ENCODE measurements around the gene OBSCN. TPM values are rescaled to one million over a fixed set of nuclear protein-coding genes. Genes with fewer than 3 reads are reported as not detected.
A peak's percentile ranks its signal among the peaks of the same experiment; 100 is the strongest.

The OBSCN gene
- polyA plus RNA-seq, 1 donor from 2014 or later, result 2.3 TPM

DNA sequence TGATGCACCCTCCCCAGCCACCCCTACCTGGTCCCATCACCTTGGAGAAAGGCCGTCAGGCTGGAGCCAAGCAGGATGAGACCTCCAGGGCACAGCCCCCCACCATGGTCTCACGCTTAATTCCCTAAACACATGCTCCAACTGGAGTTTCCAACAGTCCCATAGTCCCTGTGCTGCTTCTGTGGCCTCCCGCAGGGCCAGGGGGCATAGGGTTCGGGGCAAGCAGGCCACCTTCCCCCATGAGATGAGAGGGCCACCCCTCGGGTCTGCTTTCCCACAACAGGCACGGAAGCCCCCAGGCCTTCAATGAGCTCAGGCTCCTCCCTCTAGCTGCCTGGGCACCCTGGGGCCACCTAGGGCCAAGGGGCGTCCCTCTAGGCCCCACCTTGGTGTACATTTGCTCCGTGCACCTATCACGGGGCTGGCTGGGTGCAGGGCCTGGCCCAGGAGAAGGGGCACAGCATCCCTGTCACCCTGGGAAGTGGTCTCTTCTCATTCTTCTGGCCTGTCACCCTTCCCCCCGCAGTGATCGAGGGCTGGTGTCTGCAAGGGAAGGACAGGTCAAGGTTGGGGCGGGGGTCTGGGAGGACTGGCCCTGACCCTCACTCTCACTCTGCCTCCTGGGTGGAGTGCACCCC, 156.3 kb downstream of the OBSCN start:
- no peaks in the 10 kb centered on the region for H3K9me3 Mint-ChIP-seq
- H3K27ac Mint-ChIP-seq, result no peak overlapping the region
- H3K4me3 Mint-ChIP-seq, result no peak overlapping the region
- H3K36me3 Mint-ChIP-seq, result no peaks in the 10 kb centered on the region
- H3K4me1 Mint-ChIP-seq, result peaks cover 0 to 2% (median 0%) of the 10 kb centered on the region in 3 donors
- H3K27me3 Mint-ChIP-seq, result no peaks in the 10 kb centered on the region

DNA sequence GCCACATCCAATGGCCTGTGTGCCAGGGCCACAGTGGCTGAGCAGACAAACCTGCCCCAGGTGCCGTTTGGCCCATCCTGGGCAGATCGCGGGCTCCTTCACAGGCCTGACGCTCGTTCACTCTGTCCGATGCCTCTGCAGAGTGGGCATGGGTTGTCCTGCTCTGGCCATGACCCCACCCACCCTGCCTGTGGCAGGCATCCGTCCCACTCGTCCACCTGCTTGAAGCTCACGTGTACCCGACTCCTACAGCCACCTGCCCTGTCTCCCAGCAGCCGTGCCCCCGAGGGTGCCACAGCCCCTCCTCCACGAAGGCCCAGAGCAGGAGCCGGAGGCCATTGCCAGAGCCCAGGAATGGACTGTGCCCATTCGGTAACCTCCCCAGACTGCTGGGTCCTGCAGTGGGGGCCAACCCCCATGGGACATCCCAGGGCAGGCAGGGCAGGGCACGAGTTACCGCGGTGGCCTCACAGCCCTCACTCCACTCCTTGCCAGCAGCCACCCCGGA, 156.9 kb downstream of the OBSCN start:
- Mint-ChIP-seq H3K36me3 (no peaks in the 10 kb centered on the region), H3K27me3 (no peaks in the 10 kb centered on the region), H3K4me3 (peak overlapping the region in 1 of 4 donors; percentile 17), H3K4me1 (peaks cover 0 to 2% (median 0%) of the 10 kb centered on the region in 3 donors), H3K27ac (no peak overlapping the region), H3K9me3 (no peaks in the 10 kb centered on the region)

DNA sequence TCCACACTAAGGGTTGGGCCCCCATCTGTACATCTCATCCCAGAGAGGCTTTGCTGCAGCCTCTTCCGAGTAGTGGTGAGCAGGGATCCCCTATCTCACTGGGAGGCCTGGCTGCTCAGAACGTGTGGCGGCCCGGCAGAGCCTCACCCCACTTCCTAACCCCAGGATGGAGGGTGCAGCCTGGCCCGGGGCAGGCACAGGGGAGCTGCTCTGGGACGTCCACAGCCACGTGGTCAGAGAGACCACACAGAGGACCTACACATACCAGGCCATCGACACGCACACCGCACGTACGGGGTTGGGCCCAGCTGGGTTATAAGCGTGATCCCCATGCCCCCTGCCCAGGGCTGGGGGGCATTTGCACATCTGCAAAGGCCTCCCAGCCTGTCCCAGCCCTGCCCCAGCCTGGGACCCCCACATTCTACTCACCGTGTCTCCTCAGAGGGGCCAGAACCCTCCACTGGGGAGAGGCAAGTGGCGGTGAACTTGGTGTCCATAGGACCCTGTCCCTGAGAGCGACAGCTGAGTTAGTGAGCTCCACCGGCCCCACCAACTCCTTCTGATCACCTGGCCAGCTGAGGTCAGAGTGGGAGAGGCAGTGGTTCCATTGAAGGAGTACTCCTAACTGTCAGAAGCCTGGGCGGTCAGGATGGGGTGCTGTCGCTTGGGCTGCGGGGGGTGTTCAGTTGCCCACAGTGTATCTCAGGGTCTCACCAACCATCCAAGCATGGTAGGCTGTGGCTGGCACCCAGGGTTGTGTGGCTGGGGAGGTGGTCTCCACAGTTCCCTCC, 157.6 kb downstream of the OBSCN start:
- H3K27ac Mint-ChIP-seq, result no peak overlapping the region
- no peaks in the 10 kb centered on the region for H3K27me3 Mint-ChIP-seq
- H3K4me1 Mint-ChIP-seq, result peaks cover 0 to 2% (median 0%) of the 10 kb centered on the region in 3 donors
- H3K9me3 Mint-ChIP-seq, result no peaks in the 10 kb centered on the region
- no peaks in the 10 kb centered on the region for H3K36me3 Mint-ChIP-seq
- no peak overlapping the region for H3K4me3 Mint-ChIP-seq

DNA sequence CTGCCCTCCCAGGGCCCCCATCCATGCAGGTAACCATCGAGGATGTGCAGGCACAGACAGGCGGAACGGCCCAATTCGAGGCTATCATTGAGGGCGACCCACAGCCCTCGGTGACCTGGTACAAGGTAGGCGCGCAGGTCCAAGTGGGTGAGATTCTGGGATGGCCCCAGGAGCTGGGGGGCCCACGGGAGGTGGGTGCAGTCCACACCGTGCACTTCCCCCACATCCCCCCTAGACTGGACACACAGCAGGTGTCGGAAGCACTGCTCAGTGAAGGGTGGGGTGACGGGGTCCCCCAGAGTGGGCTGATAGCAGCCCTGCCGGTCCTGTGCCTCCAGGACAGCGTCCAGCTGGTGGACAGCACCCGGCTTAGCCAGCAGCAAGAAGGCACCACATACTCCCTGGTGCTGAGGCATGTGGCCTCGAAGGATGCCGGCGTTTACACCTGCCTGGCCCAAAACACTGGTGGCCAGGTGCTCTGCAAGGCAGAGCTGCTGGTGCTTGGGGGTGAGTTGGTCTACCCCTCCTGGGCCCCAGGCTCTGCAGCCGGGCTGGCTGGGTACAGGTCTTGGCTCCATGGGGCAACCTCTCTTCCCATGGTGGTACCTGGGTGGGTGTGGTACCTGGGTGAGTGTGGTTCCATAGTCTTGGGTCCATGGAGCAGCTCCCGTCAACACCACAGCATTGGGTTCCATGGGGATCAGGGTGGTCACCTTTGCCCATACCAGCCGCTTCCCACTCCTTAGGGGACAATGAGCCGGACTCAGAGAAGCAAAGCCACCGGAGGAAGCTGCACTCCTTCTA, 158.4 kb downstream of the OBSCN start:
- Mint-ChIP-seq H3K27ac (no peak overlapping the region), H3K27me3 (no peaks in the 10 kb centered on the region), H3K4me3 (no peak overlapping the region), H3K4me1 (peaks cover 0 to 2% (median 0%) of the 10 kb centered on the region in 3 donors), H3K9me3 (no peaks in the 10 kb centered on the region), H3K36me3 (no peaks in the 10 kb centered on the region)

DNA sequence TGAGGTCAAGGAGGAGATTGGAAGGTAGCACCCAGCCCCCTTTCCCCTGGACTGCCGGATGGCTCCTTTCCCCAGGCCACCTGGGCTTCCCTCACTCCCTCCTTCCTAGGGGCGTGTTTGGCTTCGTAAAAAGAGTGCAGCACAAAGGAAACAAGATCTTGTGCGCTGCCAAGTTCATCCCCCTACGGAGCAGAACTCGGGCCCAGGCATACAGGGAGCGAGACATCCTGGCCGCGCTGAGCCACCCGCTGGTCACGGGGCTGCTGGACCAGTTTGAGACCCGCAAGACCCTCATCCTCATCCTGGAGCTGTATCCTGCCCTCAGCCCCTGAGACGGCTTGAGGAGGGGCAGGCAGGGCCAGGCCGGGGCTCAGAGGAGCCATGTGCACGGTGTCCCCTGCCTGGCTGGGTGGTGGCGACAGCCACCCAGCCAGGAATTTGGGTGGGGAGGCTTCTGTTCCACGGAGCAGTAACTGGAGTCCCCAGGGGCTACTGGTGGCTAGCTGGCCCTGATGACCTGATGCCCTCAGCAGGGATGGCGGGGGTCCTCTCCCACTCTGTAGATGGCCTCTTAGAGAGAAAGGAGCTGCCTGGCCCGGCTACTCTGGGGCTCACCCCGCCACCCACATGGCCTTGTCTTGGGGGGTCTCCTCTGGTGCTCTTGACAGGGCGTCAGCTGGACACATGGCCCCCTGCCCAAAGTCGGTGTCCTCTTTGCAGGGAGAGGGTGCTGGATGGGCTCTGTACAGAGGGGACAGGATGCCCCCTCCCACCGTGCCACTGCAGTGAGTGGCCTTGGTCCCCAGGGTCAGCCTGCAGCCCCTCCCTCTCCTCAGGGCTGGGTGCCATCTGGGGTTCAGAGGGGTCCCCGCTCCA, 159.3 kb downstream of the OBSCN start:
- Mint-ChIP-seq H3K9me3 (no peaks in the 10 kb centered on the region), H3K27me3 (no peaks in the 10 kb centered on the region), H3K4me1 (peaks cover 0 to 2% (median 0%) of the 10 kb centered on the region in 3 donors), H3K36me3 (no peaks in the 10 kb centered on the region), H3K27ac (no peak overlapping the region), H3K4me3 (no peak overlapping the region)

DNA sequence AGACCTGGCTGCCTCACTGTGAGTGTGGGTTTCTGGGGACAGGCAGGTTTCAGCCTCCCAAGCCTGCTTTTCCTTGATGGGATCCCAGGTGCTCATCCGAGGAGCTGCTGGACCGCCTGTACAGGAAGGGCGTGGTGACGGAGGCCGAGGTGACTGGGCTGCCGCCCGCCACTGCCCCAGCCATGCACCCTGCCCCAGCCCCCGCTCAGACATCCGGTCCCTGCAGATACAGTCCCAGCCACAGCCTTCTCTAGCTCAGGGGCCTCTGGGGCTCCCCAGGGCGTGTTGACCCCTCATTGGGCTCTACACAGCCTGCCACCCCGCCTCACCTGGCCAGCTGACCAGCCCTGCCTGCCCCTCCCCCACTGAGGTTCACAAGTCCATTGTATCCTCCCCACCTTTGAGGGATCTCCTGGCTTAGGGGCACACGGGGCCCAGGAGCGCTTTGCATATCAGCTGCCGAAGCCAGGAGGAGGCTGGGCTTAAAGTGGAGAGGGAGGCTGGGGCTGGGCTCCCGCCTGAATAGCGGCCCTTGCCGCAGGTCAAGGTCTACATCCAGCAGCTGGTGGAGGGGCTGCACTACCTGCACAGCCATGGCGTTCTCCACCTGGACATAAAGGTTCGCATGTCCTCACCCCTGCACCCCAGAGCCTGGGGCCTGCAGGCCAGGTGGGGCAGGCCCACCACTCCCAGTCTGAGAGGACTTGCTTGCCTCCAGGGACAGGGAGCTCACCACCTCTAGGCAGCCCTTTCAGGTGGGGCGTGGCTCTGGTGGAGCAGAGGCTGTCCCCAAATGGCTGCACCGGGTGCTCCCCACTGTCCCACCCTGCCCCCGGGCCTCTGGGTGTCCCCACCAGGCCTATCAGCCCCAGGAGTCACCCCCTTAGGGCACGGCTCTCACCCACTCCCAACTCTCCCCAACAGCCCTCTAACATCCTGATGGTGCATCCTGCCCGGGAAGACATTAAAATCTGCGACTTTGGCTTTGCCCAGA, 160.3 kb downstream of the OBSCN start:
- Mint-ChIP-seq H3K27me3 (no peaks in the 10 kb centered on the region), H3K9me3 (no peaks in the 10 kb centered on the region), H3K4me3 (no peak overlapping the region), H3K27ac (no peak overlapping the region), H3K36me3 (no peaks in the 10 kb centered on the region), H3K4me1 (peaks cover 0 to 2% (median 0%) of the 10 kb centered on the region in 3 donors)

DNA sequence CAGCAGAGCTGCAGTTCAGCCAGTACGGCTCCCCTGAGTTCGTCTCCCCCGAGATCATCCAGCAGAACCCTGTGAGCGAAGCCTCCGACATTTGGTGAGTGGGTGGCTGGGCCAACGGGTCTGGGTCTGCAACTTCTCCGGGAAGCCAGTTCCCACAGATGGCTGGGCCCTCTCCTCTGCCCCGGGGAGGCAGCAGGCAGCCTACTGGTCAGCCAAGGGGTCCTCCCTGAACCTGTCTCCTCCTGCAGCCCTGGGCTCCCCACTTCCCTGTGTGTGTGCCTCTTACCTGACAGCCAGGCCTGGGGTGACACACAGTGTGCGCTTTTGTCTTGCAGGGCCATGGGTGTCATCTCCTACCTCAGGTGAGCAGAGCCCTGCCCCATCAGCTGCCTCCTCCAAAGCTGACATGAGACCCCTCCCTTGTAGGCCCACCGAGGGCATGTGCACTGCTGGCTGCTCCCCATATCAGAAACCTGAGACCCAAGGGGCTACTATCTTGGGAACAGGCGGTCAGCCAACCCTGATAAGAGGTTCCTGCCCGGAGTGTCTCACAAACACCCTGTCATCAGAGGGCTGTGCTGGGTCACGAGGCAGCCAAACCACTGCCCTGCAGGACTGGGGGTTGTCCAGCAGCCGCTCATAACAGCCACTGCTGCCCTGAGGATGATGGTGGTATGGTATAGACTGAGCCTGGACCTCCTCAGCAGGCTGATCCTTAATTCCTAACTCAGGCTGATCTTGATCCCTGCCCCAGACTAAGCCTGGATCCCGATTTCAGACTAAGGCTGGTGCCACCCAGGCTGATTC, 161.2 kb downstream of the OBSCN start:
- Mint-ChIP-seq H3K4me3 (no peak overlapping the region), H3K9me3 (no peaks in the 10 kb centered on the region), H3K27me3 (no peaks in the 10 kb centered on the region), H3K27ac (no peak overlapping the region), H3K4me1 (peaks cover 0 to 2% (median 0%) of the 10 kb centered on the region in 3 donors), H3K36me3 (no peaks in the 10 kb centered on the region)

DNA sequence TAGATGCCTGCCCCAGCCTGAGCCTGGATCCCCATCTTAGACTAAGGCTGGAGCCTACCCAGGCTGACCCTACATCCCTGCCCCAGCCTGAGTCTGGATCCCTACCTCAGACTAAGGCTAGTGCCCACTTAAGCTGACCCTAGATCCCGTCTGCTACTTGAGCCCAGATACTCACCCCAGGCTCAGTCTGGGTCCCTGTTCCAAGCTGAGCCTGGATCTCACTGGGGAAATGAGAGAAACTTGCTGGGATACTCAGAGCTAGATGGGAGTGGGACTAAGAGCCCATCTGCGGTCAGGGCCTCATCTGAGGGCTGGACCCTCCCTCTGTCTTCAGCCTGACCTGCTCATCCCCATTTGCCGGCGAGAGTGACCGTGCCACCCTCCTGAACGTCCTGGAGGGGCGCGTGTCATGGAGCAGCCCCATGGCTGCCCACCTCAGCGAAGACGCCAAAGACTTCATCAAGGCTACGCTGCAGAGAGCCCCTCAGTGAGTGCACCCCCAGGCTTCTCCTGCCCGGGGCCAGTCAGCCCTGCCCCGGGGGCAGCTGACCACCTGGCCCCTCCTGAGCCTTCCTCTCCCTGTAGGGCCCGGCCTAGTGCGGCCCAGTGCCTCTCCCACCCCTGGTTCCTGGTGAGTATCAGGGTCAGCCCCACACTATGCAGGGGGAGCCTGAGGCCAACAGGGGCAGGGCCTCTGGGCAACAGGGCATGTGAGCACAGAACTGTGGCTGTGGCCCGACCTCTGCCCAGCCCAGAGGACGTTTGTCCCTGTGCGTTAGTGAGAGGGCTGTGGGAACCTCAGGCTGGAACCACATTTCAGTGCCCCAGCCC, 162.0 kb downstream of the OBSCN start:
- no peaks in the 10 kb centered on the region for H3K36me3 Mint-ChIP-seq
- H3K9me3 Mint-ChIP-seq, result no peaks in the 10 kb centered on the region
- H3K27ac Mint-ChIP-seq, result no peak overlapping the region
- H3K4me3 Mint-ChIP-seq, result peak overlapping the region in 1 of 4 donors; percentile 37
- H3K27me3 Mint-ChIP-seq, result no peaks in the 10 kb centered on the region
- H3K4me1 Mint-ChIP-seq, result peaks cover 0 to 2% (median 0%) of the 10 kb centered on the region in 3 donors

DNA sequence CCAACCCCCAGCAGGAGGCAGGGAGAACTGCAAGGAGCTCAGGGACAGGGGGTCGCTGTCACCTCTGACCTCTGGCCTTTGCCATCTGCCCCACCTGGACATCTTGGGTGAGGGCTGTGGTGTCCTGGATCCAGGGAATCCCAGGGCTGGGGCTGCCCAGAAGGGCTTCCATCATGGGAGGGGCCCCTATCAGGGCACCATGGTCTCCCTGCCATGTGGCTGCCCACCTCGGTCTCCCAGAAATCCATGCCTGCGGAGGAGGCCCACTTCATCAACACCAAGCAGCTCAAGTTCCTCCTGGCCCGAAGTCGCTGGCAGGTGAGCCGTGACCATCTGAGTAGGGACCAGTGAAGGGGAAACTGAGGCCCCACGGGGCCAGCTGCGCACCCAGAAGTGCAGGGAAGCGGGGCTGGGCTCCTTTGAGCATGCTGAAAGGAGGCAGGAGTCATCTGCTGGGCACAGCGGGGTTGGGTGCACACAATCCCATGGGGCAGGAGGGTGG, 162.6 kb downstream of the OBSCN start:
- Mint-ChIP-seq H3K27me3 (no peaks in the 10 kb centered on the region), H3K36me3 (no peaks in the 10 kb centered on the region), H3K27ac (no peak overlapping the region), H3K4me3 (no peak overlapping the region), H3K4me1 (peaks cover 0 to 2% (median 0%) of the 10 kb centered on the region in 3 donors), H3K9me3 (no peaks in the 10 kb centered on the region)

DNA sequence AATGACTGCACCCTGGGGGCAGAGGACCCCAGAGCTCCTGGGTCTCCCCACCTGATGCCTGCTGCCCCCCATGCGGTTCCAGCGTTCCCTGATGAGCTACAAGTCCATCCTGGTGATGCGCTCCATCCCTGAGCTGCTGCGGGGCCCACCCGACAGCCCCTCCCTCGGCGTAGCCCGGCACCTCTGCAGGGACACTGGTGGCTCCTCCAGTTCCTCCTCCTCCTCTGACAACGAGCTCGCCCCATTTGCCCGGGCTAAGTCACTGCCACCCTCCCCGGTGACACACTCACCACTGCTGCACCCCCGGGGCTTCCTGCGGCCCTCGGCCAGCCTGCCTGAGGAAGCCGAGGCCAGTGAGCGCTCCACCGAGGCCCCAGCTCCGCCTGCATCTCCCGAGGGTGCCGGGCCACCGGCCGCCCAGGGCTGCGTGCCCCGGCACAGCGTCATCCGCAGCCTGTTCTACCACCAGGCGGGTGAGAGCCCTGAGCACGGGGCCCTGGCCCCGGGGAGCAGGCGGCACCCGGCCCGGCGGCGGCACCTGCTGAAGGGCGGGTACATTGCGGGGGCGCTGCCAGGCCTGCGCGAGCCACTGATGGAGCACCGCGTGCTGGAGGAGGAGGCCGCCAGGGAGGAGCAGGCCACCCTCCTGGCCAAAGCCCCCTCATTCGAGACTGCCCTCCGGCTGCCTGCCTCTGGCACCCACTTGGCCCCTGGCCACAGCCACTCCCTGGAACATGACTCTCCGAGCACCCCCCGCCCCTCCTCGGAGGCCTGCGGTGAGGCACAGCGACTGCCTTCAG, 163.3 kb downstream of the OBSCN start:
- no peak overlapping the region for H3K4me3 Mint-ChIP-seq
- H3K36me3 Mint-ChIP-seq, result no peaks in the 10 kb centered on the region
- H3K4me1 Mint-ChIP-seq, result peaks cover 0 to 2% (median 0%) of the 10 kb centered on the region in 3 donors
- H3K27me3 Mint-ChIP-seq, result no peaks in the 10 kb centered on the region
- no peaks in the 10 kb centered on the region for H3K9me3 Mint-ChIP-seq
- no peak overlapping the region for H3K27ac Mint-ChIP-seq

DNA sequence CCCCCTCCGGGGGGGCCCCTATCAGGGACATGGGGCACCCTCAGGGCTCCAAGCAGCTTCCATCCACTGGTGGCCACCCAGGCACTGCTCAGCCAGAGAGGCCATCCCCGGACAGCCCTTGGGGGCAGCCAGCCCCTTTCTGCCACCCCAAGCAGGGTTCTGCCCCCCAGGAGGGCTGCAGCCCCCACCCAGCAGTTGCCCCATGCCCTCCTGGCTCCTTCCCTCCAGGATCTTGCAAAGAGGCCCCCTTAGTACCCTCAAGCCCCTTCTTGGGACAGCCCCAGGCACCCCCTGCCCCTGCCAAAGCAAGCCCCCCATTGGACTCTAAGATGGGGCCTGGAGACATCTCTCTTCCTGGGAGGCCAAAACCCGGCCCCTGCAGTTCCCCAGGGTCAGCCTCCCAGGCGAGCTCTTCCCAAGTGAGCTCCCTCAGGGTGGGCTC, 163.9 kb downstream of the OBSCN start:
- Mint-ChIP-seq H3K27ac (no peak overlapping the region), H3K4me3 (no peak overlapping the region)

More for the DNA sequence above, 163.9 kb downstream of the OBSCN start:
- peaks cover 0 to 2% (median 0%) of the 10 kb centered on the region in 3 donors for H3K4me1 Mint-ChIP-seq
- H3K9me3 Mint-ChIP-seq, result no peaks in the 10 kb centered on the region
- H3K27me3 Mint-ChIP-seq, result no peaks in the 10 kb centered on the region
- no peaks in the 10 kb centered on the region for H3K36me3 Mint-ChIP-seq

Measured in IgD-negative memory B cell (primary cell).